COLO668 (cell line): ENCODE results near the gene LMF1.

Source experiments
- DNase-seq: peaks from one replicate; lab custom pipeline; 2025; ENCODE audit not compliant: unreplicated experiment; lab: John Stamatoyannopoulos, UW

The LMF1 gene

GRCh38 chr16:915546-915945 lies 55.2 kb downstream of the LMF1 start:
- DNase-seq, result no peak

- DNase-seq, result no peak
Measured at GRCh38 chr16:914440-914839, 56.3 kb downstream of the LMF1 start.

GRCh38 chr16:913817-914439 lies 56.9 kb downstream of the LMF1 start:
- DNase-seq, result no peak

- no peak for DNase-seq
Measured at GRCh38 chr16:912684-913613, 57.8 kb downstream of the LMF1 start.

GRCh38 chr16:912322-912683 lies 58.5 kb downstream of the LMF1 start:
- DNase-seq, result no peak

GRCh38 chr16:911604-912321 lies 59.0 kb downstream of the LMF1 start:
- DNase-seq, result no peak

- no peak for DNase-seq
Measured at GRCh38 chr16:911101-911500, 59.7 kb downstream of the LMF1 start.

GRCh38 chr16:910181-910580 lies 60.6 kb downstream of the LMF1 start:
- no peak for DNase-seq

- DNase-seq, result no peak
Measured at GRCh38 chr16:909281-910000, 61.3 kb downstream of the LMF1 start.

GRCh38 chr16:908526-909155 lies 62.1 kb downstream of the LMF1 start:
- no peak for DNase-seq

GRCh38 chr16:907842-908241 lies 62.9 kb downstream of the LMF1 start:
- no peak for DNase-seq

GRCh38 chr16:907361-907760 lies 63.4 kb downstream of the LMF1 start:
- DNase-seq, result no peak

GRCh38 chr16:906296-906695 lies 64.5 kb downstream of the LMF1 start:
- DNase-seq, result no peak

- no peak for DNase-seq
Measured at GRCh38 chr16:901715-902601, 68.8 kb downstream of the LMF1 start.

GRCh38 chr16:901149-901548 lies 69.6 kb downstream of the LMF1 start:
- no peak for DNase-seq

GRCh38 chr16:900211-900610 lies 70.6 kb downstream of the LMF1 start:
- no peak for DNase-seq

- no peak for DNase-seq
Measured at GRCh38 chr16:899683-900060, 71.1 kb downstream of the LMF1 start.

- DNase-seq, result no peak
Measured at GRCh38 chr16:898761-899682, 71.8 kb downstream of the LMF1 start.

- no peak for DNase-seq
Measured at GRCh38 chr16:898216-898615, 72.6 kb downstream of the LMF1 start.
